ENCODE measurements around the gene PFKFB2. TPM values are rescaled to one million over a fixed set of nuclear protein-coding genes. Genes with fewer than 3 reads are reported as not detected.

PFKFB2 gene
- total RNA-seq = 107 TPM
- long read RNA-seq, full-length matches to known transcripts = 58 of 150 reads
- long read RNA-seq, partial matches to known transcripts = 21 of 150 reads
- long read RNA-seq, other reads (novel, unspliced or antisense) = 71 of 150 reads

DNA sequence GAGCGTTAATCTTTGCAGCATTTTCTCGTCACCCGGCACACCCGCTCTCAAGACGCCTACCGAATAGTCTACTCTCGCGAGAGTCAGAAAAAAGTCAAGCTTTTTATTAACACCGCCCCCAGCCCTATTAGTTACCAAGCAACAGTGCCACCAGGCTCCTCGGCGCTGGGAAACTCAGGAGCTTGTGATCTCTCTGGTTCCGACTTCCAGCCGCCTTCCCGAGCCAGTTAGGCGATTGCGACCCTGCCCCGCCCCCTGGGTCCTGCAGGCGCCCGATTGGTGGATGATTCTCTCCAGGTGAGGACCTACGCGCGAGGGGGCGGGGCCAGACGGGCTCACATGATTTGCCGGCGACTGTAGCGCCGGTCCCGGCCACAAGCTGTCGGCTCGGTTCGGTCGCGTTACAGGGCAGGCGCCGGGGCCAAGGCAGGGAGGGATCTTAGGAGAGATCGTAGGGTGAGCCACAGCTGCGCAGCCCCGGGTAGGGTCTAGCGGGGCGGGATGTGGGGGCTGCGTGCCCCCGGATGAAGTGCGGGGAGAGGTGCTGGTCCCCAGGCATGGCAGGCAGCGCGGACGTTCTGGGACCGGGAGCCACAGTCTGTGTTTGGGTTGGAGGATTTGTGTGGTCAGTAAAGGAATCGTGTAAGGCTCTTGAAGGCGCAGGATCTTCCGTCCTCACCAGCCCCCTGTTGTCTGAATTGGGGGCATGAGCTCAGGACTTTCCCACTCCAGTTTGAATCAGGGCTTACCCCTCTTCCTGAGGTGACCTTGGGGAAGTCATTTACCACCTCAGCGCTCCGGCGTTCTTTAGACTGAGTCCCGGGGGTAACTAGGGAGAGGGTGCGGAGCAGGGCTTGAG, at the start of gene PFKFB2:
Gene PFKFB2 (plus strand): TSS at position 365 of the 859 bp plus-strand sequence. CDS start 1,443 bp downstream, outside the sequence.
- H3K4me3 ChIP-seq = peak within 1 kb of the TSS; percentile 84
- H3K9me3 ChIP-seq (replicated peaks) = no peaks in the 10 kb centered on the region
- TF ChIP-seq, protein P1, sequence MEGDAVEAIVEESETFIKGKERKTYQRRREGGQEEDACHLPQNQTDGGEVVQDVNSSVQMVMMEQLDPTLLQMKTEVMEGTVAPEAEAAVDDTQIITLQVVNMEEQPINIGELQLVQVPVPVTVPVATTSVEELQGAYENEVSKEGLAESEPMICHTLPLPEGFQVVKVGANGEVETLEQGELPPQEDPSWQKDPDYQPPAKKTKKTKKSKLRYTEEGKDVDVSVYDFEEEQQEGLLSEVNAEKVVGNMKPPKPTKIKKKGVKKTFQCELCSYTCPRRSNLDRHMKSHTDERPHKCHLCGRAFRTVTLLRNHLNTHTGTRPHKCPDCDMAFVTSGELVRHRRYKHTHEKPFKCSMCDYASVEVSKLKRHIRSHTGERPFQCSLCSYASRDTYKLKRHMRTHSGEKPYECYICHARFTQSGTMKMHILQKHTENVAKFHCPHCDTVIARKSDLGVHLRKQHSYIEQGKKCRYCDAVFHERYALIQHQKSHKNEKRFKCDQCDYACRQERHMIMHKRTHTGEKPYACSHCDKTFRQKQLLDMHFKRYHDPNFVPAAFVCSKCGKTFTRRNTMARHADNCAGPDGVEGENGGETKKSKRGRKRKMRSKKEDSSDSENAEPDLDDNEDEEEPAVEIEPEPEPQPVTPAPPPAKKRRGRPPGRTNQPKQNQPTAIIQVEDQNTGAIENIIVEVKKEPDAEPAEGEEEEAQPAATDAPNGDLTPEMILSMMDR (IDR thresholded peaks at IDR 0.05; ENCODE audit: borderline replicate concordance) = peak; percentile 51
- peak within 1 kb of the TSS; percentile 97 for H3K27ac ChIP-seq (replicated peaks)
- H3K36me3 ChIP-seq = peaks cover 13% of the 10 kb centered on the region
- DNase-seq = peak; percentile 97
- no peaks in the 10 kb centered on the region for H3K27me3 ChIP-seq (ENCODE audit: low read depth)
- H3K4me1 ChIP-seq = peaks cover 62% of the 10 kb centered on the region
- intact Hi-C loops (cut with micrococcal nuclease) = no loop called here

DNA sequence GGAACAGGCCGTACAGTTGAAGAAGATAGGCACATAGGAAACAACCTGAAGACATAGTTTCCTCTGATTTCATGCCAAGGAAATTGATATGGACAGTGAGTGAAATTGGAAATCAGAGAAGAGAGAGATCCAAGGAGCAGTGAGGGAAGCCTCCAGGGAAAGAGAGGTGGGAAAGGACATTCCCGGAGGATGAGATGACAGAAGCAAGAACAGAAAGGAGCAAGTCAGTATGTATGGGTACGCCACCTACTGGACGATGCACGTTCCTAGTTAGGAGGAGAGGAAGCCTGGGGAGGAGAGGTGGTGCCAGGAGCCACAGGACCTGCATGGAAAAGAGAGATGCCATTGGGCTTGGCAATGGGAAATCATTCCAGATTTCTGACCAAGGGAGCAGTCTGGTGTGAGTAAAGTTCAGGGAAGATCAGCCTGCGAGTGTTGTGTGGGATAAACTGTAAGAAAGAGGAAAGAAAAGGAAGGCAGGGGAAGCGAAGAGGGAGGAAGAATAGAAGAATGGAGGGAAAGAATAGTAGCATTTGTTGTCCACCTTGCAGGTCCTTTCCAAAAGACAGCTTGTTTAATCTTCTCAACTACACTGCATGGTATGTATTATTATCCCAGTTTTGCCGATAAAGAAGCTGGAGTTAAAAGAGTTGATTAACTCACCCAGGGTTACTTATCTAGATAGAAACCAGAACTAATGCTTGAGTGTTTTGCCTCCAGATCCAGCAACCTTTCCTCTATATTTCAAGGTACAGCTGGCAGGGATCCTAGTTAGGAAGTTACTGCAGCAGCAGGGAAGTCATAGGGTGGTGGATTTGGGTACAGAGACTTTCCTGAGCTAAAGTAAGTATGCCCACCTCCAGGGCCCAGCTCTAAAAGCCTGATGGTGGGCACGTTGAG, 47.9 kb upstream of the PFKFB2 start:
- peaks cover 10% of the 10 kb centered on the region for H3K4me1 ChIP-seq
- no peaks in the 10 kb centered on the region for H3K36me3 ChIP-seq
- DNase-seq = no peak
- H3K27me3 ChIP-seq (ENCODE audit: low read depth) = peaks cover 4% of the 10 kb centered on the region
- intact Hi-C loops (cut with micrococcal nuclease) = no loop called here
- TF ChIP-seq, protein P1 (IDR thresholded peaks at IDR 0.05; ENCODE audit: borderline replicate concordance) = peak; percentile 71
- no peak overlapping the region for H3K4me3 ChIP-seq
- no peak overlapping the region for H3K27ac ChIP-seq (replicated peaks)
- no peaks in the 10 kb centered on the region for H3K9me3 ChIP-seq (replicated peaks)

DNA sequence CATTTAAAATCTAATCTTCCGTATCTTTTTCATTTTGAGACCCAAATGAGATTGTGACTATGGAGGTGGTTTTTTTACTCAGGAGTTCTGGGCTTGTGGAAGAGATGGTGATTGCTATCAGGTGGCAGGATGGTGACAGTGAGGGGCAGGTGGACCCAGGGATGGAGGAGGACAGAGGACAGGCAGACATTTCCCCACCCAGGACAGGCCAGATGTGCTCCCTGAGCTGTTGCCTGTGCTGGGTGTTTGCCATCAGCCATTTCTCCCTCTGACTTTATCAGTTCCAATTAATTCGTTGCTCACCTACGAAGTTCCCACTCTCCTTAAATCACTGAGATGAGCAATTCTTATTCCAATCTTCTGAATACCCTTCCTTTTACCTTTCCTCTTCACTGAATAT, 47.0 kb upstream of the PFKFB2 start:
- intact Hi-C loops (cut with micrococcal nuclease) = no loop called here

DNA sequence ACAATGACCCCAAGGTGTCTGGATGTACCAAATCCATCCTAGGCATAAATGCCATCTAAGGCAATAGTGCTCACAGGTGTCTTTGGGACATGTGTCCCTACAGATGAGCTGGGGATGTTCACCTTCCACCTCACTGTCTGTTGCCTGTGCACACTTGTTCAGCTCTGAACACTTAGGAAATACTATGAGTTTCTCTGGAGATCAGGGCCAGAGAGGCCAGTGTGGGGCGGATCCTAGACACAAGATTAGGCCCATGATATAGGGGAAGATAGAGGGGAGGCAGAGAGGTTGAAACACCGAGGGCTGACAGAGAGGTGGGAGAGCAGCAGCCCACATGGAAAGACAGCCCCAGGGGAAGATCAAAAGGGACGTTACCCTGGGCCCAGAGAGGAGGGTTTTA, 46.2 kb upstream of the PFKFB2 start:
- Histone ChIP-seq H3K36me3 (no peaks in the 10 kb centered on the region), H3K9me3 (replicated peaks) (no peaks in the 10 kb centered on the region), H3K4me3 (no peak overlapping the region), H3K27ac (replicated peaks) (no peak overlapping the region), H3K27me3 (ENCODE audit: low read depth) (peaks cover 4% of the 10 kb centered on the region), H3K4me1 (peaks cover 10% of the 10 kb centered on the region)
- TF ChIP-seq, protein P1 (IDR thresholded peaks at IDR 0.05; ENCODE audit: borderline replicate concordance) = no peak
- intact Hi-C loops (cut with micrococcal nuclease) = no loop called here
- no peak for DNase-seq

More for the DNA sequence above, 47.0 kb upstream of the PFKFB2 start:
- no peak for DNase-seq
- no peaks in the 10 kb centered on the region for H3K9me3 ChIP-seq (replicated peaks)
- H3K27me3 ChIP-seq (ENCODE audit: low read depth) = peaks cover 4% of the 10 kb centered on the region
- TF ChIP-seq, protein P1 (IDR thresholded peaks at IDR 0.05; ENCODE audit: borderline replicate concordance) = no peak
- no peaks in the 10 kb centered on the region for H3K36me3 ChIP-seq
- H3K4me3 ChIP-seq = no peak overlapping the region
- H3K27ac ChIP-seq (replicated peaks) = no peak overlapping the region
- peaks cover 10% of the 10 kb centered on the region for H3K4me1 ChIP-seq

DNA sequence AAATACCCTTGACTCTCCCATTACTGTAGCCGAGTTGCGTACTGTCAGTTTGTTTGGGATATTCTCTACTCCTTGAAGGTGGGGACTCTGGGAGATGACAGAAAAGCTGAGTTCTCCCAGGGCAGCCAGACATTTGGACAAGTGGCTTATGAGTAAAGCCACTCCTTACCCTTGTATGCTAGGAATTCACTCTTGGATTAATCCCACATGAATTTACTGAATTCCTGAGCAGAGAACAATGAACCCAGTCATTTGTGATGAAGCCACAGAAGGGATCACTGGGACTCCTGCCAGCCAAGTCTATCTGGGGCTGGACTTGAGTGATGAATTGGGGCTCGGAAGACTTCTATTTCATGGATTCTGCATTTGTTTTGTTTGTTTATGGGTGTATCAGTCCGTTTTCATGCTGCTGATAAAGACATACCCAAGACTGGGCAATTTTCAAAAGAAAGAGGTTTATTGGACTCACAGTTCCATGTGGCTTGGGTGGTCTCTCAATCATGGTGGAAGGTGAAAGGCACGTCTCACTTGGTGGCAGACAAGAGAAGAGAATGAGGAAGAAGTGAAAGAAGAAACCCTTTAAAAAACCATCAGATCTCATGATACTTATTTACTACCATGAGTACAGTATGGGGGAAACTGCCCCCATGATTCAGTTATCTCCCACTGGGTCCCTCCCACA, 45.6 kb upstream of the PFKFB2 start:
- intact Hi-C loops (cut with micrococcal nuclease) = no loop called here

More for the DNA sequence above, 45.6 kb upstream of the PFKFB2 start:
- TF ChIP-seq, protein P1 (IDR thresholded peaks at IDR 0.05; ENCODE audit: borderline replicate concordance) = no peak
- Histone ChIP-seq H3K4me1 (peaks cover 10% of the 10 kb centered on the region), H3K27me3 (ENCODE audit: low read depth) (peaks cover 4% of the 10 kb centered on the region), H3K4me3 (no peak overlapping the region), H3K9me3 (replicated peaks) (no peaks in the 10 kb centered on the region), H3K27ac (replicated peaks) (no peak overlapping the region), H3K36me3 (no peaks in the 10 kb centered on the region)
- DNase-seq = no peak

Measured in left ventricle myocardium inferior (tissue), 1 donor.